Activated CD4-positive, alpha-beta T cell treated with anti-CD3 and anti-CD28 coated beads for 48 hours (primary cell): ENCODE measurements around the gene ZNF584.
"Not testable (repeated sequence)": the region's sequence is repeated elsewhere in the genome, so short reads cannot be mapped to it uniquely, and the experiment has no call there.

Experiments
- DNase-seq: peaks from one replicate; pipeline ENCODE4 v3.0.0-alpha.2; 2020

Gene ZNF584

GRCh38 chr19:58407658-58408151 is 744 bp upstream of the ZNF584 start:
- peak; percentile 34 for DNase-seq

- peak; percentile 57 for DNase-seq
Observed at GRCh38 chr19:58409010-58409790, 751 bp downstream of the ZNF584 start.

- DNase-seq: no peak
Observed at GRCh38 chr19:58416604-58417003, 8.2 kb downstream of the ZNF584 start.

DNA sequence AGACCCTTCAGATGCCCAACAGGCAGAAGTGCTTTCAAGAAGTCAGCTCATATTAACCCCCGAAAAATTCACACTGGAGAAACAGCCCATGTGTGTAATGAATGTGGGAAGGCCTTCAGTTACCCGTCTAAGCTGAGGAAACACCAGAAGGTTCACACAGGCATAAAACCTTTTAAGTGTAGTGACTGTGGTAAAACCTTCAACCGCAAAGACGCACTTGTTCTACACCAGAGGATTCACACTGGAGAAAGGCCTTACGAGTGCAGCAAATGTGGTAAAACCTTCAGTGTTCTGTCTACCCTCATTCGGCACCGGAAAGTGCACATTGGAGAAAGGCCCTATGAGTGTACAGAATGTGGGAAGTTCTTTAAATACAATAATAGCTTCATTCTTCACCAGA is 8.6 kb downstream of the ZNF584 start:
- no peak for DNase-seq

DNA sequence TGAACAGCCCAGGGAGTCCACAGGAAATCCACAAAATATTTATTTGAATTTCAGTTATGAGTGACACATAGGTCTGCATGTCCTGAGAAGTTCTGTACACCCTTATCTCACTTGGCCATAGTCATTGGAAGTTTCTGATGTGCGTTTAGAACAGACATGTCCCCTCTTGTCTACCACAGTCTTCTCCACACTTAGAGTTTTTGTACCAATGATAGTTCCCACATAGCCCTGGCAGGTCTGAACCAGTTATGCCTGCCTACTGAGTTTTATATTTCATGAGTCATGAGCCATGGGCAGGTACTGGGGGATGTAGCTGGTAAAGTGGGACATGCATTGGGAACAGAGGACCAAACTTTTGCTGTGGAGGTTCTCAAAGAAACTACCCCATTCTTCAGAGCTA is 20.2 kb downstream of the ZNF584 start:
- no peak for DNase-seq

DNA sequence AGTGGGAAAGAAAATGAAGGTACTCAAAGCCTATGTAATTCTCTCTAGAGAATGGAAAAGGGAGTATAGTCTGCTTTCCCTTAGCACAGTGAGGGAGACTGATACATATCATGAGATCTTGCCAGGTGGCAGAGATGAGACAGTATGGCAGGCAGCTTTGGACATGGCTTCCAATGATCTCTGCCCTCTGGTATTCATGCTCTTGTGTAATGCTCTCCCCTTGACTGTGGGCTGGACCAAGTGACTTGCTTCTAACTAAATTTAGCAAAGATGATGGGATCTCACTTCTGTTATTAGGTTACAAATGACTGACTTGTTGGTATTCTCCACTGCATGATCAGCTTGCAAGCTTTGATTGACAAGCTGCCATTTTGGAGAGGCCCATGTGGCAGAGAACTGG is 21.3 kb downstream of the ZNF584 start:
- no peak for DNase-seq

GRCh38 chr19:58434217-58434616 is 25.8 kb downstream of the ZNF584 start:
- no peak for DNase-seq

- DNase-seq: peak; percentile 95
Observed at GRCh38 chr19:58439576-58440554, 31.4 kb downstream of the ZNF584 start, which contains the start of gene ZNF132. ZNF132 (minus strand) TSS chr19:58440153; CDS start chr19:58439821, 332 bp downstream.

DNA sequence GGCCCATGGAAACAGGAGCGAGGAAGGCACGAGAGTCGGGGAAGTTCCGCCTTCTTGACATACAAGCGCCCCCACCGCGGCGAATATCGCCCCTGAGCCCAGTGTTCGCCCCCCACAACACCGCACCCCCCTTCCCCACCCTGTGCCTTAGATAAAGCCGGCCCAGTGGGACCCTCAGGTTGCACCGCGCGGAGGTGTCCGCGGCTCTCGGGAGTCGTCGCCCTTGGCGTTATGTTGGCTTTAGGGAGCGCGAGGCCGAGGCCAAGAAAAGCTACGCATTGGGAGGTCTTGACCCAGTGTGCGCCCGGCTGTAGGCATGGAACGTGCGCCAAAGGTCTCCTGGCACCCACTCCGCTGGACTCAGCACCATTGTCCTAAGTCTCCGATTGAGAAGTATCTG is 32.1 kb downstream of the ZNF584 start:
- DNase-seq: no peak

DNA sequence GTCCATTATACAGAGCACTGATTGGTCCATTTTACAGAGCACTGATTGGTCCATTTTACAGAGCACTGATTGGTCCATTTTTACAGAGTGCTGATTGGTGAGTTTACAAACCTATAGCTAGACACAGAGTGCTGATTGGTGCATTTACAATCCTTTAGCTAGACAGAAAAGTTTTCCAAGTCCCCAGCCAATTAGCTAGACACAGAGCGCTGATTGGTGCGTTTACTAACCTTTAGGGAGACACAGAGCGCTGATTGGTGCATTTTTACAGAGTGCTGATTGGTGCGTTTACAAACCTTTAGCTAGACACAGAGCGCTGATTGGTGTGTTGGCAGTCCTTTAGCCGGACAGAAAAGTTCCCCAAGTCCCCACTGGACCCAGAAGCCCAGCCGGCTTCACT is 34.5 kb downstream of the ZNF584 start:
- DNase-seq: not testable (repeated sequence)

GRCh38 chr19:58448860-58449259 is 40.4 kb downstream of the ZNF584 start:
- DNase-seq: not testable (repeated sequence)

- DNase-seq: not testable (repeated sequence)
Observed at GRCh38 chr19:58449980-58450379, 41.5 kb downstream of the ZNF584 start.

GRCh38 chr19:58450856-58451357 is 42.5 kb downstream of the ZNF584 start:
- DNase-seq: no peak

GRCh38 chr19:58451358-58452101 is 43.1 kb downstream of the ZNF584 start, which contains the start of gene ZNF324B:
ZNF324B (plus strand) TSS chr19:58451622; CDS start chr19:58453702, 2,080 bp downstream.
- peak; percentile 97 for DNase-seq

DNA sequence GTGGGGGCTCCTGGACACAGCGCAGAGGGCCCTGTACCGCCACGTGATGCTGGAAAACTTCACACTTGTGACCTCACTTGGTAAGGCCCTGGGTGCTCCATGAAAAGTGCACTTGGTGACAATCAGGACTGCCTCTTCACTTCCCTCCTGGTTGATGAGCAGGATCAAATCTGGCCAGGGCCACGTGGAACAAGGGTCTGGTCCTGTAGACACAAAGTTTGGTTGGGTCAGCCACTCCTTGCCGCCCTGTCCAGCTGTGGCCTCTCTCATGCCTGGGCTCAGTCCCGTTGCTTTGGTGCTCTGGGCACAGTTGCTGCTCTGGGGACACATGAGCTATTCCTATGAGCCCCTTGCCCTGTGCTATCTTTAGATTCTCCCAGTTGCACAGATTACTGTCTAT is 45.3 kb downstream of the ZNF584 start:
- no peak for DNase-seq

DNA sequence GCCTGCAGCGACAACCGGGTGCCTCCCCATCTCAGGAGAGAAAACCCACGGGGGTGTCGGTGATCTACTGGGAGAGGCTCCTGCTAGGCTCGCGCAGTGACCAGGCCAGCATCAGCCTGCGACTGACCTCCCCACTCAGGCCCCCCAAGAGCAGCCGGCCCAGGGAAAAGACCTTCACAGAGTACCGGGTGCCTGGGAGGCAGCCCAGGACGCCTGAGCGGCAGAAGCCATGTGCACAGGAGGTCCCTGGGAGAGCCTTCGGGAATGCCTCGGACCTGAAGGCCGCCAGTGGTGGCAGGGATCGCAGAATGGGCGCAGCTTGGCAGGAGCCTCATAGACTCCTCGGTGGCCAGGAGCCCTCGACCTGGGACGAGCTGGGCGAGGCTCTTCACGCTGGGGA is 46.9 kb downstream of the ZNF584 start:
- DNase-seq: no peak

DNA sequence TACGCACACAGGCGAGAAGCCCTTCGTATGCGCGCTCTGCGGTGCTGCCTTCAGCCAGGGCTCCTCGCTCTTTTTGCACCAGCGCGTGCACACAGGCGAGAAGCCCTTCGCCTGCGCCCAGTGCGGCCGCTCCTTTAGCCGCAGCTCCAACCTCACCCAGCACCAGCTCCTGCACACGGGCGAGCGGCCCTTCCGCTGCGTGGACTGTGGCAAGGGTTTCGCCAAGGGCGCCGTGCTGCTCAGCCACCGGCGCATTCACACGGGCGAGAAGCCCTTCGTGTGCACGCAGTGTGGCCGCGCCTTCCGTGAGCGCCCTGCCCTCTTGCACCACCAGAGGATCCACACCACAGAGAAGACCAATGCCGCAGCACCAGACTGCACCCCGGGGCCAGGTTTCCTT is 47.7 kb downstream of the ZNF584 start:
- no peak for DNase-seq

DNA sequence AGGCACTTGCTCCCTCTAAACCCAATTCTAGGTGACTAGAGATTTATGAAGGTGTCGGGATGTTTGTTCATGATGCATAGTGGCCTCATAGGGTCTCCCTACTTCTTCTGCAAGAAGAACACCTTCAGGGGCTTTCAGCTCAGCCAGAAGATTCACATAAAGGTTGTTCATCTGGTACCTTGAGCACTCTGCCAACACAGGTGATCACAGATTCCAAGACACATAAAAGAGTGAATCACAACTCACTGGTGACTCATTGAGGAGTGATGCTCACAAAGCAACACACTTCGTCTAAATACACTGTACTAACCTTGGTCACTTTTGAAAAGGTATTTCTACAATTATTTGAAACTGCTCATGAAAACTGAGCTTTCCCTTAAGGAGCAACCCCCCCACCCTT is 51.6 kb downstream of the ZNF584 start:
- no peak for DNase-seq

- no peak for DNase-seq
Observed at GRCh38 chr19:58466089-58466759, 57.8 kb downstream of the ZNF584 start.

DNA sequence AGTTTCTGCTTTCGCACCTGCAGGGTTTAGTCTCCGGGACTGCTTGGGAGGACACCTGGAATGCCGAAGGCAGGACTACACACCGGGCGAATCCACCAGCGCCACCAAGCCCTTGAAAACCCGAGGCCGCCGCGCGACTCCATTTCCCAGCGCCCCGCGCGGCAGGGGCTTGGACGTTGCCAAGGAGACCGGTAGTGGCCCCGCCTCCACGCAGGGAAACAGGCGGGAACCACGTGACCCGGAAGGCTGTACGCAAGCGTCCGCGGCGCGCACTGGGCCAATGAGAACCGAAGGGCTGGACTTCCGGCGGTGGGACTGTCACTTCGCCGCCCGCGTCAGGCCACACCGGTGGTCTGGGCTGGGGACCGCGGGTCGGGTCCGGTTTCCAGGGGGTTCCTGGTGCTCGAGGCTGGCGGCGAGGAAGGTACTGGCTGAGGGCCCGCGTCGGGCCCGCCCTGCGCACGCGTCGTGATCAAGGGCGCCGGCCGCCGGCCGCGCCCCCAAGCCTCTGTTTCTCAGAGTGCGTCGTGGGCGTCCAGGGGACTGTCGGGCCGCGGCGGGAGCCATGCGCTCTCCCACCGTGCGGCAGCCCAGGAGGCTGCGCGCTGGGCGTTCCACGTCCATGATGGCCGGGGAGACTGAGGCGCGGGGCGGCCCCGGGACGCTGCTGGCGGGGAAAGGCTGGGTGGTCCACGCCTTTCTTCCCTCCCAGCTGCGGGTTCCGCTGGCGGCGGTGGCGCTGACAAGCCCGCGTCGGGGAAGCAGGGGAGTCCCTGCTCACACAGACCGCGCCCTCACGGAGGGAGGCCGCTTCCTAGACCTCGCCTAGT is 58.5 kb downstream of the ZNF584 start, which contains the start of gene ZNF324:
ZNF324 (plus strand) TSS at position 321 of the 830 bp plus-strand sequence. CDS start 2,106 bp downstream, outside the sequence.
- peak; percentile 99 for DNase-seq
